GM18526 (cell line): ENCODE measurements around the gene SLC35F3.

ENCODE experiments used
- POLR2A ChIP-seq: IDR thresholded peaks from 3 replicates; pipeline ENCODE4 v1.6.1; 2011; ENCODE audit not compliant: insufficient read length; ENCODE audit errors: extremely low read depth

Gene SLC35F3

DNA sequence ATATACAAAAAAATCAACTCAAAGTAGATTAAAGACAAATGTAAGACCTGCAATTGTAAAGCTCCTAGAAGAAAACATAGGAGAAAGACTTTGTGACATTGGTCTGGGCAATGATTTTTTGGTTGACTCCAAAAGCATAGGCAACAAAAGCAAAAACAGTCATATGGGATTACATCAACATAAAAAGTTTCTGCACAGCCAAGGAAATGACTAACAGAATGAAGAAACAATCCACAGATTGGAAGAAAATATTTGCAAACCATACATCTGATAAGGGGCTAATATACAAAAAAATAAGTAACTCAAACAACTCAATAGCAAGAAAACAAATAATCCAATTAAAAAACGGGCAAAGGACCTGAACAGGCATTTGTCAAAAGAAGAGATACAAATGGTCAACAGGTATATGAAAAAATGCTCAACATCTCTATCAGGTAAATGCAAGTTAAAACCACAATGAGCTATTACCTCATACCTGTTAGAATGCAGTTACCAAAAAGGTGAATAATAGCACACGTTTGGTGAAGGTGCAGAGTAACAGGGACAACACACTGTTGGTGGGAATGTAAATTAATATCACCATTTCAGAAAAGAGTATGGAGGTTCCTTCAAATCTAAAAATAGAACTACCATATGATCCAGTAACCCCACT, 295.1 kb downstream of the SLC35F3 start:
- TF ChIP-seq POLR2A: no peak

DNA sequence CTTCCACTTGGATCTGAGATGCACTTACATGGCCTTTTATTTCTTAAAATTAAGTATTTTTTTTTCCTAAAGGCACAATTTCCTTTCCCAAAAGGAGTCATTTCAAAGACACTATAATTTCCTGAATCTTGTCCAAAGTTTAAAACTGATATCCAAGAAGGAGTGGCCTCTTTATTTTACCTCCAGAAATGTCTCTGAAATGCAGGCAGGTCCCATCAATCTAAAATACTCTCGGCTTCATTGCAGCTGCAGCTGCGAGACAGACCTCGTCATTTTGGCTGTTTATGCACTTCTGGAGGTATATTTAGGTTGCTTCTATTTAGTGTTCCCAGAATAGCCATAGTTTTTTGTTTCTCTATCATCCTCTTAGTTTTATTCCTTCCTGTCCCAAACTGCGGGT, 296.1 kb downstream of the SLC35F3 start:
- no peak for TF ChIP-seq POLR2A

DNA sequence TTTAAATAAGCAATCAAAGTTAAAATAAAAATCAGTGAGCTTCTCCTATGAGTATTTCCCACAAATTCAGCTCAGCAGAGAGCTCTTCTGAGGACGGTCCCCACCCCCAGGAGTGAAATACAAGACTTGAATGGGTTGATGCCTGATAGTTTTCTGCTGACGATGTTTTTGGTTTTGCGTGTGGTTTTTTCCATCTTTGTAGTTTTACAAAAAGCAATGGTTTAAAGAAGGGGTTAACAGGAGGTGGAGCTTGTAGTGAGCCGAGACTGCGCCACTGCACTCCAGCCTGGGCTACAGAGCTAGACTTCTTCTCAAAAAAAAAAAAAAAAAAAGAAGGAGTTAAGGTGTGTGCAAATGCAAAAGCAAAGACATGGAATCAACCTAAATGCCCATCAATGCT, 297.1 kb downstream of the SLC35F3 start:
- no peak for TF ChIP-seq POLR2A

DNA sequence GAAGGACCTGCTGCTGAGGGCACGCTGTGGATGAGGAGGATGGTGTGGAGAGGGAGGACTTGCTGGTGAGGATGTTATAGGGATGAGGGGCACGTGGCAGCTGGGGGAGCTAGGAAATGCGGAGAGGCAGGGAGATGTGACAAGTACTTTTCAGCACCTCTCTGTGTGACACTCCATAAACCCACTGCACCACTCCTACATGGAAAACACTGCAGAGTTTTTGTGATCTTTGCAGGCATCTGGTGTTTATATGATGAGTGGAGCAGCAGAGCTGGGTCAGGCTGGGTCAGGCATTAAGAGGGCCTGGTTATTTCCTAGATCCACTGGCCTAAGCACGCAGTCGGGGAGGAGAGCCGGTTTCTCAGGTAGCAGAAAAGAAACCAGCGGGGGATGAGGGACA, 301.5 kb downstream of the SLC35F3 start:
- no peak for TF ChIP-seq POLR2A

DNA sequence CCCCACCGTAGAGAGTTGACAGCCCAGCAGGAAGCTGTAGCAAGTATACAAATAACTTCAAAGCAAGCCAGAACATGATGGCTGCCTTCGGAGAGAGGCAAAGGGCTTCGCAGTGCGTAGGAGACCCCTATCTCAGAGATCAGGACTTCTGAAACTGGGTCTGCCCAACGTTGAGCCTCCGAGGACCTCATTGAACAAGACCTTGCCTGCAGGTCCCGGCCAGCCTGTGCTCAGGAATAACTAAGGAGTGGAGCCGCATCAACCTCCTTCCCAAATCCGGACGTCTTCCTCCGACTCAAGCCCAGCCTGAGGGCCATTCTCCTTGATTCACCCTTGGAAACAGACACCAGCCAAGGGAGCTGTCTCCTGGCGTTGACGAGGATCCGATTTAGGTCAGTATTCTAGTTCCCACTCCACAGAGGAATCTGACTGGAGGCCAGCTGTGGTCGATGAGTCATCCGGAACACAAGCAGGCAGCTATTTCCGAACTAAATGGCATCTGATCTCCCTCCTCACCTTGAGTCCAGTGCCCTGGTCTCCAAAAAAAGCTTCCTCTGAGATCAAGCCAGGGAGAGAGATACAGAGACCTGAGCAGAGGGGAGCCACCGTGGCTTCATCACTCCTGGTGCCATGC, 302.3 kb downstream of the SLC35F3 start:
- TF ChIP-seq POLR2A: no peak

DNA sequence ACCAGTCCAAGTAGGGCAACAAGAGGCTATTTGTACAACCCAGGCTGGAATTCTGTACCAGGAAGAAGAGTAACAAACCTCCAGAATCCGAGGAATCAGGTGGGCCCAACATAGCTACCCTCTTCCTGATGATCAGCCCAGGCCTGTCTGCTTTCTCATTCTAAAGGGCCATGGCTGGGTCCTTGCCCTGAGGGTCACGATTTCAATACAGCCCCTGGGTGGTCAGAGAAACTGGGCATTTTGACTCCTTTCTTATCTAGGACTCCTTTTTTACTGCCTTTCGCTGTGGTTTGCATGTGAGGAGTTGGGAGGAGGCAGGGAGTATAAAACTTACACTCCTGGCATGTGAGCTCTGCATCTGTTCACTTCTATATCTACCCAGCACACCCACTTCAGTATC, 303.9 kb downstream of the SLC35F3 start:
- TF ChIP-seq POLR2A: no peak

DNA sequence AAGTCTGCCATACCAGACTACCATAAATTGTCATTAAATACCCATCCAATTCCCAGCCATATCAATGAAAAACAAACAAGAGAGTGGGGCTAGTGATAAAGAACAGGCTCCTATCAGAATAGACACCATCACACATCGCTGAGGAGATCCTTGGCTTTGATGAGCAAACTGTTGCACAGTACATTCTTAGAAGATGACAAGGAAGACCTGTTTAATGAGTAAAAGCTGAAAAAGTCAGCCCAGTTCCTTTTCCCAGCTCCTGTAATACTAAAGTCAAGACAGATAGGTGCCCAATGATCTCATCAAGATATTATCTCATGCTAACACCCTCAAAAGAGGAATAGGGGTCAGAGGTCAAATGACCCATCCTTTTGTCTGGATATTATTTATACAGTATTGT, 304.3 kb downstream of the SLC35F3 start:
- no peak for TF ChIP-seq POLR2A

DNA sequence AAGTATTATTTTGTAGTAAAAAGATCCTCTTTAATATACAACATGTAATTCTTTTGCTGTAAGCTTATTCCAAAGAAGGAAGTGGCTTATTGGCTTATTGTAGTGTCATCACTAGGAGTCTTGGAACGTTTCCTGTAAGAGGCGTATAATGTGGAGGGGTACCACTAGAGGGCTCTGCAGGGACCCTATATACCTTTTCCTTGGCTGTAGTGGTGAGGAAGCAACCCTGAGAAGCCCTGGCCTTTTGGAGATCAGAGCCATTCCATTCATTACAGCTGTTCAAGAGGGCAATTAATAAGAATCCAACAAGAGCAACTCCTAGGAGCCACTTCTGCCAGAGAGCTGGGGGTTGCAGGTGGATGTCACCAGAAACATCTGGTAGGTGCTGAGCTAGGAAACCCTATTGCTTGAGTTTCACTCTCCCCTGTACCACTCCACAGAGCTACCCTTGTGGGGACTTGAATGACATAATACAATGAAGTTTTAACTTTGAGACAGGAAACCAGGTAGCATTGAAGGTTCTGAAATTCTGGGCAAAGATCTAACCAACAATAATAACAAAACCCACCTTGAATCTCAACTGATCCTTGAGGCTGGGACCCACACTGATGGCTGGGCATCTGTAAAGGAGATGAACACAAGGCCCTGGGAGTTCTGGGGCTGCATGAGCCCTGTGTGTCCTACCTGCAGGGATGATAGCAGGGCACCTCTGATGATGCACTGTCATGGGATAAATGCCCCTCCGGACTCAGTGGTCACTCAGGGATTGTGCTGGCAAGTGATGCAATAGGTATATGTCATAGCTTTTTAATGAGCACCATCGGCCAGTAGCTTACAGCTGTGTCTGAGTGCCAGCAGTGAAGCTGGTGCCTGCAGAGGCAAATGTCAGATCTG, 308.5 kb downstream of the SLC35F3 start:
- no peak for TF ChIP-seq POLR2A

DNA sequence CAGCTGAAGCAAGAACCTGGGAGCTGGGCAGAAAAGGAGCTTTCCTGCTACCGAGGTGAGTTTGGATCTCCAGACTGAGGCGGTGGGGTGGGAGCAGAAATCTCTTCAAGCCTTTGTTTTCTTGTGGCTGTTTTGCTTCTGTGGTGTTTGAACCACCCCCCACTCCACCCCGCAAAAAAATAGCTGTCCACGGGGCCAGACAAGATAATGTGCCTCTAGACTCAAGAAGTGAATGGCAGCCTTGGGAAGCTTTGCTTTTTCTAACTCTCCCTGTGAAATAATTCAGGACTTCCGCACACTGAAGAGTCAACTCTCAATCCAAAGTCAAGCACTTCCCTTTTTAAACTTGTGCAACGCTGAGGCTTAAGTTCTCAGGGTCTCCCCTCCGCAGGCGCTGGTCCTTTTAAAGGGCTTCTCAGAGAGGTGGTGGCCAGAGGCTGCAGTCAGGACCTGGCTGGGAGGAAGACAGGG, 309.2 kb downstream of the SLC35F3 start:
- TF ChIP-seq POLR2A: no peak

DNA sequence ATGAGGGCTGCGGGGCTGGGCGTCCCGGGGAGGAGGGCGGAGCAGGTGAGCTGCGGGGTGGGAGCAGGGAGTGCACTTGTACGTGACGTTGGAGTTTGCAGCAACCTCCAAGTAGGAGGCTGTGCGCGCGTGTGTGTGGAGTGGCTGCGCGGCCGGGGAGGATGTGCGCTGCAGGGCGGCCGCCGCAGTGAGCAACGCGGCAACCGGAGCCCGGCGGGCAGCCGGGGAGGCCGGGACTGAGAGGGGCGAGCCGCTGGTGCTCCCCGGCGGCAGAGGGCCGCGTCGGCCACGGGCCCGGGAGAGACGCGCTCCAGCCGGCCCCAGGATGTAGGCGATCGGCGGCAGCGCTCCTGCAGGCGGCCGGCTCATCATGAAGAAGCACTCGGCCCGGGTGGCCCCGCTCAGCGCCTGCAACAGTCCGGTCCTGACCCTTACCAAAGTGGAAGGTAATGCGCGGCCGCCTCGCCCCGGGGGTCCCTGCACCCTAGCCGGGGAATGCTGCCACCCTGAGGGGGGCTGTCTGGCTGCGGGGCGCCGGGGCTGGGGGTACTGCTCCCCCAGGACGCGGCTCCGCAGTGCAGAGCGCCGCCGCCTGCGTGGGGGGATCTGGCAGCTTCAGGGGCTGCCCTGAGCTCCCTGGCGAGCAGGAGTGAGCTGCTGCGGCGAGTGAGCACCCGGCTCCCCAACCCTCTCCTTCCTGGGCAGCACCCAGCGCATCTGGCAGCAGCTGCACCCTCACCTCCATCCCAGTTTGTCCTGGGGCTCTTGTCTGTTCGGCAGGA, 309.8 kb downstream of the SLC35F3 start:
- peak; percentile 24 for TF ChIP-seq POLR2A

DNA sequence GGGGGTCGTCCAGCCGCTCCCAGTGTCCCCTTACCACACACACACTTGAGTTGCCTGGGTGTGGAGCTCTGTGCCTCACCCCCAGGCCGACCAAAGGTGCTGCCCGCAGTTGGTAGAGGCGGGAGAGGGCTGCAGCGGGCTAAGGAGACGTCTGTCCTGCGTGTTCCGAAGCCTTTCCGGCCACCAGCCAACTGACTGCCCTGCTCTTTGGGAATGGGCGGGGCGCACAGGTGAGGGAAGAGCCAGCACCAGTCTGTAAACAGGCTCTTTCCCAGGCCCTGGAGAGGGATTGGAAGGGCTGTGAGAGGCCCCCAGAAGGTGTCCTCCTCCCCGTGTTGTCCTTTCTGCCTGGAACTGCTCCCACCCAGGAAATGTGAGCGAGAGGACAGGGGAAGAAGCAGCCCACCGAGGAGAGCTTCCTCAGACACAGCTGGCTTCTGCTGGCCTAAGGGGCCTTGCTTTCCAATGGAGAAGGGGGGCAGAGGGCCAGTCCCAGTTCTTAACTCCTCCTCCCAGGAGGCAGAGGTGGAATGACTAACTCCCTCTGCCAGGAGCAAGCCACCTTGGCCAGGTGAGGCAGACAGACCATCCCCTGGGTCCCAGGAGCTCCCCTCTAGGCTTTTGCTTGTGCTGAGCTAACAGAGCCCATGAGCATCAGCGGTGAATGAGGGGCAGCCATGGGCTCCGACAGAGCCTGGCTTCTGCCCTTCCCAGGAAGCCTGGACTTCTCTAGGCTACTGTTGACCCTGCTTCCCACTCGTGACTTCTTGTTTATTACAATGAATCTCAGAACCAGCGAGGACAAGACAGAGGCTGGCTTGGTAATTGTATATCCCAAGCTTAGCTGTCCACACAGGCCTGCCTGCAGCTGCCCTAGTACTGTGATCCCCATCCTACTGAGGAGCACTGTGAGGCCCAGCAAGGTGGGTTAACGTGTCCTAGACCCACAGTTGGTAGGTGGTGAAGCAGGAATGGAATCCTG, 310.7 kb downstream of the SLC35F3 start:
- no peak for TF ChIP-seq POLR2A

DNA sequence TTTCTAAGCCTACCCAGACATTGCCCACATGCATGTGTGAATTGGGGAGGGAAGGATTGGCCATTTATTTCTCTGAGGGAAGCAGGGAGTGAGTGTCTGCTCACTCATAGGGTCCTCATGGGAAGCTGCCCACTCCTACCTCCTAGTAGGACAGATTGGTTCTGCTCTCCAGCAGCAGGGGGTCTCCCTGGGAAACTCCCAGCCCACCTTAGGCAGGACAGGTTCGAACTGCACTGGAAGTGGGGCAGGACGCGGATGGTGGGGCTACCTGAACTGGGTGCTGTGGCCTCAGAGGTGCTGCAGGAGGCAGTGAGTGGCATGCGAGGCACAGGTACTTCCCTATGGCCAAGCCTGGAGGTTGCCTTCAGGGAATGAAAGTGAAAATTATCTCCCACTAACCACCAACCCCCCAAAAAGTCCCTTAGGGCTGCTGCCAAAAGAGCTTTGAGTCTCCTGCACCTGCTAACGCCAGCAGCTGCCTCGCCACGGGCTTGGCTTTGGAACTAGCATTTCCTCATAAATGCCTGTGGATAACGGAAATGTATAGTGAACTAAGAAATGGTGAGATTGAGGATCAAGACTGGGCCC, 311.7 kb downstream of the SLC35F3 start:
- no peak for TF ChIP-seq POLR2A

DNA sequence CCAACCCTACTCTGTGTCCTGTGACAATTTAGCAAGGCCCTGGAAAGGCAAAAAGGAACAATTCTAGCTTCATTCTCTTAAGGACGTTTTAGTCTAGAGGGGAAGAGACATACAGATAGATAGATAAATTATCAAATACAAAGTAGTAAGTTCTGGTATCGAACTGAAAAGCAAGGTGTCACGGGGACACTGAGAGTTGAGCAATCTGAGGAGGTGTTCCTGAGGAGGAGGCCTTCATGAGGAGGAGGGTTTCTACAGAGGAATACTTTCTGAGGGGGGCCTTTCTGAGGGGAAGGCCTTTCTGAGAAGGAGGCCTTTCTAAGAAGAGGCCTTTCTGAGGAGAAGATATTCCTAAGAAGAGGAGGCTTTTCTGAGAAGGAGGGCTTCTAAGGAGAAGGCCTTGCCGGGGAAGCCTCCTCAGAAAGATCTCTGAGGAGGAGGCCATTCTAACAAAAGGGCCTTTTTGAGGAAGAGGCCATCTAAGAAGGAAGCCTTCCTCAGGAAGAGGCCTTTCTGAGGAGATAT, 312.9 kb downstream of the SLC35F3 start:
- TF ChIP-seq POLR2A: no peak

DNA sequence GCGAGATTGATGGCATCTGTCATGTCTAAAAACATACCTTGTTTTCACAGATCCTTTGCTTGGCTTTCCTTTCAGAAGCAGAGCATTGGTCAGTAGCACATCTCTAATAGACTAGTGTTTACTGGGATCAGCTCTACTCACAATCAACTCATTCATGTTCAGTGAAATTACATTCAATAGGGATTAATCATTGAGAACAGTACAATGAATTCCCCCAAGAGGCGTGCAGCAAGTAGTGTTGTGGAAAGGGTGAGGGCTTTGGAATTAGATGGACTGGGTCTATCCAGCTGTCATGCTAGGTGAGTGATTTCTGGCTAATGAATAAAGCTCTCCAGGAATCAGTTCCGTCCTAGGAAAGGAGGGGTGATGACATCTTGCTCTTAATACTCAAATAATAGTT, 313.6 kb downstream of the SLC35F3 start:
- no peak for TF ChIP-seq POLR2A

DNA sequence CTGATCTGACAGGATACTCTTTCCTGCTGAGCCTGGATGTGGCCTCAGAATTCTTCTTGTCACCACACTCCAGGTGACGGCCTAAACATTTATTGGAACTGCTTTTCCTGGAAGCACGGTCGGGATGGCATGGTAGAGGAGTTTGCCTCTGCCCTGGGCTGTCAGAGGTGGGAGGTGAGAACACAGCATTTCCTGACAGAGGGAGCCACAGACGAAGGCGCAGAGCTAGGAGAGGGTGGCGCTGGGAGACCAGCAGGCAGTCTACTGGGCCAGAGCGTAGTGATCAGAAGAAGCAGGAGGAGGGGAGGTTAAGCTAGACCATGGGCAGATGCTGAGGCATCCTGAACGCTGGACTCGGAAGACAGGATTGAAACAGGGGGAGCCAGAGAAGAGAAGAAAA, 315.2 kb downstream of the SLC35F3 start:
- no peak for TF ChIP-seq POLR2A
